ENCODE data around the gene SEMA5B. TPM values are rescaled to one million over a fixed set of nuclear protein-coding genes. Genes with fewer than 3 reads are reported as not detected.

The SEMA5B gene
- total RNA-seq, 3 donors from 2014 or later (not counting 1 experiment from before 2014, with no cell fraction given) = 0.23 TPM; not detected in 2

- H3K27me3 Mint-ChIP-seq (ENCODE audit: low read depth in 2 of 2) = peaks cover 52 to 76% of the 10 kb centered on the region in 2 donors
- H3K36me3 ChIP-seq (ENCODE audit: control insufficient read depth, insufficient read depth, low read length) = no peaks in the 10 kb centered on the region
- no peak overlapping the region for H3K27ac ChIP-seq (ENCODE audit: low read length)
- ATAC-seq (no peak), DNase-seq (no peak)
- no peak overlapping the region for H3K27ac Mint-ChIP-seq
- no peak for TF ChIP-seq CTCF (IDR thresholded peaks at IDR 0.05)
- H3K4me1 Mint-ChIP-seq = no peaks in the 10 kb centered on the region
- no peaks in the 10 kb centered on the region for H3K4me1 ChIP-seq (ENCODE audit: control insufficient read depth, insufficient read depth, low read length)
- no peaks in the 10 kb centered on the region for H3K9me3 Mint-ChIP-seq
- 99% methylated on average over 4 of the region's 4 CpGs for WGBS (ENCODE audit: insufficient coverage)
- H3K9me3 ChIP-seq (ENCODE audit: control insufficient read depth, insufficient read depth, low read length) = no peaks in the 10 kb centered on the region
- no peak overlapping the region for H3K4me3 ChIP-seq (ENCODE audit: low read length)
- intact Hi-C loops (cut with micrococcal nuclease) = no loop called here
- H3K36me3 Mint-ChIP-seq = no peaks in the 10 kb centered on the region
- peaks cover 5% of the 10 kb centered on the region for H3K27me3 ChIP-seq (ENCODE audit: control insufficient read depth, insufficient read depth, low read length)
- H3K4me3 Mint-ChIP-seq = no peak overlapping the region
Observed at GRCh38 chr3:122985539-122985938, 42.0 kb downstream of the SEMA5B start.

- intact Hi-C loops (cut with micrococcal nuclease) = no loop called here
- H3K36me3 Mint-ChIP-seq = no peaks in the 10 kb centered on the region
- H3K36me3 ChIP-seq (ENCODE audit: control insufficient read depth, insufficient read depth, low read length) = no peaks in the 10 kb centered on the region
- no peaks in the 10 kb centered on the region for H3K4me1 Mint-ChIP-seq
- peaks cover 52 to 72% of the 10 kb centered on the region in 2 donors for H3K27me3 Mint-ChIP-seq (ENCODE audit: low read depth in 2 of 2)
- no peak overlapping the region for H3K27ac ChIP-seq (ENCODE audit: low read length)
- WGBS (ENCODE audit: insufficient coverage) = no CpG with 5 or more reads among the region's 3 CpGs
- ATAC-seq (no peak), DNase-seq (no peak)
- no peak overlapping the region for H3K4me3 Mint-ChIP-seq
- no peaks in the 10 kb centered on the region for H3K9me3 ChIP-seq (ENCODE audit: control insufficient read depth, insufficient read depth, low read length)
- no peaks in the 10 kb centered on the region for H3K9me3 Mint-ChIP-seq
- H3K27me3 ChIP-seq (ENCODE audit: control insufficient read depth, insufficient read depth, low read length) = peaks cover 5% of the 10 kb centered on the region
- no peak for TF ChIP-seq CTCF (IDR thresholded peaks at IDR 0.05)
- H3K4me3 ChIP-seq (ENCODE audit: low read length) = no peak overlapping the region
- H3K27ac Mint-ChIP-seq = no peak overlapping the region
- no peaks in the 10 kb centered on the region for H3K4me1 ChIP-seq (ENCODE audit: control insufficient read depth, insufficient read depth, low read length)
Observed at GRCh38 chr3:122984650-122985049, 42.9 kb downstream of the SEMA5B start.

- WGBS (ENCODE audit: insufficient coverage) = 95% methylated on average over 11 of the region's 11 CpGs
- Histone ChIP-seq H3K27ac (ENCODE audit: low read length) (no peak overlapping the region), H3K27me3 (ENCODE audit: control insufficient read depth, insufficient read depth, low read length) (peaks cover 2% of the 10 kb centered on the region), H3K4me3 (ENCODE audit: low read length) (no peak overlapping the region), H3K9me3 (ENCODE audit: control insufficient read depth, insufficient read depth, low read length) (no peaks in the 10 kb centered on the region), H3K4me1 (ENCODE audit: control insufficient read depth, insufficient read depth, low read length) (peaks cover 3% of the 10 kb centered on the region), H3K36me3 (ENCODE audit: control insufficient read depth, insufficient read depth, low read length) (no peaks in the 10 kb centered on the region)
- Mint-ChIP-seq H3K27me3 (ENCODE audit: low read depth in 2 of 2) (peaks cover 49 to 65% of the 10 kb centered on the region in 2 donors), H3K9me3 (no peaks in the 10 kb centered on the region), H3K27ac (no peak overlapping the region), H3K36me3 (no peaks in the 10 kb centered on the region), H3K4me3 (no peak overlapping the region), H3K4me1 (no peaks in the 10 kb centered on the region)
- DNase-seq (no peak), ATAC-seq (no peak)
- TF ChIP-seq CTCF (IDR thresholded peaks at IDR 0.05) = no peak
- intact Hi-C loops (cut with micrococcal nuclease) = no loop called here
Observed at GRCh38 chr3:122984007-122984406, 43.6 kb downstream of the SEMA5B start.

All from natural killer cell (primary cell).